Heart left ventricle (tissue), 16 donors: Measurements from ENCODE around the gene PTCD1. TPM values are rescaled to one million over a fixed set of nuclear protein-coding genes. Genes with fewer than 3 reads are reported as not detected.
A peak's percentile ranks its signal among the peaks of the same experiment; 100 is the strongest.

Experiments
- ATAC-seq, 4 donors: fragments of 200-7000 bp; cut with Tn5 transposase; one replicate each; pipeline ENCODE4 v1.9.1; 2020 to 2022; ENCODE audit warnings: moderate library complexity in 4 of 4, mild to moderate bottlenecking in 3 of 4, moderate number of reproducible peaks in 1 of 4
- DNase-seq, 5 donors: peaks; one replicate each; pipeline ENCODE4 v3.0.0-alpha.2; 2020
- H3K27ac ChIP-seq, 12 donors: fragments of 200-600 bp; sonication (generic) in 4 of 12; one replicate each; pipeline versions ENCODE4 v1.5.0 to v1.8.0; 2016 to 2022; ENCODE audit warnings: mild to moderate bottlenecking in 2 of 12
- H3K27me3 ChIP-seq, 9 donors: fragments of 200-600 bp; sonication (generic) in 2 of 9; one replicate each; pipeline versions ENCODE4 v1.5.1 to v1.8.0; 2016 to 2022; ENCODE audit warnings: mild to moderate bottlenecking in 3 of 9
- H3K36me3 ChIP-seq, 9 donors: fragments of 200-600 bp; sonication (generic) in 2 of 9; one replicate each; pipeline versions ENCODE4 v1.5.0 to v1.8.0; 2018 to 2022; ENCODE audit warnings: mild to moderate bottlenecking in 2 of 9
- H3K4me1 ChIP-seq, 12 donors: fragments of 200-600 bp; sonication (generic) in 4 of 12; one replicate each; pipeline versions ENCODE4 v1.5.0 to v1.8.0; 2016 to 2022; ENCODE audit warnings: mild to moderate bottlenecking in 3 of 12
- H3K4me3 ChIP-seq, 12 donors: fragments of 200-600 bp; sonication (generic) in 4 of 12; one replicate each; pipeline versions ENCODE4 v1.5.0 to v1.8.0; 2017 to 2022; ENCODE audit warnings: mild to moderate bottlenecking in 9 of 12, moderate library complexity in 4 of 12
- H3K9me3 ChIP-seq, 12 donors: fragments of 200-600 bp; sonication (generic) in 4 of 12; one replicate each; pipeline versions ENCODE4 v1.5.0 to v1.8.0; 2016 to 2022; ENCODE audit warnings: mild to moderate bottlenecking in 1 of 12
- CTCF ChIP-seq, 12 donors: fragments of 200-600 bp; sonication (generic) in 4 of 12; IDR thresholded peaks; one replicate each; pipeline versions ENCODE4 v1.5.0 to v1.8.0; 2018 to 2022; ENCODE audit warnings: antibody characterized with exemption in 12 of 12, mild to moderate bottlenecking in 5 of 12
- POLR2A ChIP-seq, 2 donors: fragments of 450-650 bp; IDR thresholded peaks; one replicate each; pipeline ENCODE4 v1.6.1; 2017; ENCODE audit warnings: antibody characterized with exemption in 2 of 2, mild to moderate bottlenecking in 2 of 2, moderate library complexity in 2 of 2
- WGBS, 4 donors: extraction: QIAGEN DNeasy Blood & Tissue Kit in 2 of 4; methylation state at CpG; one replicate each; pipeline versions ENCODE4 v1.1.5 to v1.1.7; 2013 to 2018; 5-methylcytosine and 5-hydroxymethylcytosine counted together
- intact Hi-C, 10 donors: fragments of 100-400 bp; cut with DNase I; formaldehyde crosslinking; loops; one replicate each; pipeline versions ENCODE4 v1.11.1 to v1.14.2; 2022
- polyA plus RNA-seq, 2 donors: library from polyadenylated mRNA; stranded (reverse); fragments of 200-250 nt; gene quantifications; one replicate each; pipeline ENCODE4 v1.2.3, GENCODE V29; 2013
- total RNA-seq, 9 donors: library from RNA; depleted of rRNA in 2 of 9; stranded (reverse); fragments of >200 nt in 2 of 9; fragmentation: NEBNext Ultra II Directional in 3 of 9; extraction: Animal tissue kit (Norgen Biotek cat#: 25700) in 3 of 9; gene quantifications; one replicate each; pipeline versions ENCODE4 v1.1.0 to v1.2.4, GENCODE V29; 2016 to 2023
- donor health status: ischemic (EF 13 %, LVEDD 7.1; RV severe dilation, severe dysfunction).
- donor health status: healthy with polysubstance abuse.
- donor health status: DM: no; HTN: yes; CAD: no.
- donor health status: DM: no; HTN: no; CAD: no.
- donor health status: ischemic (EF 25% LVEDD 6.9; RV normal size, moderate dysfunction).
- donor health status: ischemic (EF 25% LVEDD 5.7; RV mildly dilated, moderate dysfunction).
- donor health status: healthy.
- donor health status: DM: yes; HTN: yes; CAD: no.
- donor health status: ischemic (EF 35%, LVEDD 5.7; RV mildly dilated, moderate dysfunction).
- donor health status: nonischemic (EF 11% LVEDD 7.7; RV severe dilation, severe dysfunction).
- donor health status: DM: yes; HTN: yes; CAD: no.
- donor health status: PGD.
- donor health status: ischemic (EF 29% LVEDD 5.4; RV normal size, mild dysfunction).
- donor health status: nonischemic (EF 23%, LVEDD 6.1; RV moderate dilation, normal function).

PTCD1 gene
- total and polyA plus RNA-seq, 11 donors: 2.1 to 9.0 (median 3.7) TPM

- Histone ChIP-seq H3K9me3 (no peaks in the 10 kb centered on the region), H3K4me3 (no peak overlapping the region), H3K27ac (no peak overlapping the region), H3K27me3 (no peaks in the 10 kb centered on the region), H3K4me1 (peaks cover 0 to 49% (median 23%) of the 10 kb centered on the region in 12 donors), H3K36me3 (peaks cover 0 to 76% (median 35%) of the 10 kb centered on the region in 9 donors)
- ATAC-seq (no peak), DNase-seq (no peak)
- intact Hi-C loops: no loop called here
- 88 to 93% (median 90%) methylated on average over 4 of the region's 4 CpGs for WGBS, 4 donors
- TF ChIP-seq POLR2A (IDR thresholded peaks at IDR 0.05) (no peak), CTCF (IDR thresholded peaks at IDR 0.05) (no peak)
Measured at GRCh38 chr7:99384523-99384922, 54.1 kb downstream of the PTCD1 start.

GRCh38 chr7:99383791-99384370 lies 54.7 kb downstream of the PTCD1 start:
- no peak for ATAC-seq
- Histone ChIP-seq H3K4me1 (peaks cover 0 to 55% (median 28%) of the 10 kb centered on the region in 12 donors), H3K4me3 (no peak overlapping the region)

GRCh38 chr7:99383203-99383602 lies 55.4 kb downstream of the PTCD1 start:
- Histone ChIP-seq H3K27me3 (no peaks in the 10 kb centered on the region), H3K36me3 (peaks cover 0 to 67% (median 24%) of the 10 kb centered on the region in 9 donors), H3K4me1 (peaks cover 0 to 62% (median 32%) of the 10 kb centered on the region in 12 donors), H3K4me3 (no peak overlapping the region), H3K27ac (no peak overlapping the region), H3K9me3 (no peaks in the 10 kb centered on the region)
- intact Hi-C loops: no loop called here
- DNase-seq: no peak
- ATAC-seq: no peak
- no peak for TF ChIP-seq CTCF (IDR thresholded peaks at IDR 0.05)
- TF ChIP-seq POLR2A (IDR thresholded peaks at IDR 0.05): no peak
- 88 to 92% (median 91%) methylated on average over 10 of the region's 10 CpGs for WGBS, 4 donors

More at GRCh38 chr7:99383791-99384370, 54.7 kb downstream of the PTCD1 start:
- 92 to 94% (median 93%) methylated on average over 13 of the region's 13 CpGs for whole genome bisulfite sequencing, 4 donors
- Histone ChIP-seq H3K36me3 (peaks cover 0 to 69% (median 29%) of the 10 kb centered on the region in 9 donors), H3K27ac (no peak overlapping the region), H3K9me3 (no peaks in the 10 kb centered on the region), H3K27me3 (no peaks in the 10 kb centered on the region)
- intact Hi-C loops: no loop called here
- TF ChIP-seq CTCF (IDR thresholded peaks at IDR 0.05): no peak
- TF ChIP-seq POLR2A (IDR thresholded peaks at IDR 0.05): no peak
- DNase-seq: no peak

- 27 to 64% (median 50%) methylated on average over 5 to 7 of the region's 7 CpGs for WGBS, 4 donors
- Histone ChIP-seq H3K36me3 (peaks cover 0 to 67% (median 22%) of the 10 kb centered on the region in 9 donors), H3K27me3 (no peaks in the 10 kb centered on the region), H3K9me3 (no peaks in the 10 kb centered on the region), H3K27ac (peak overlapping the region in 2 of 12 donors; percentile 7 to 97), H3K4me3 (no peak overlapping the region), H3K4me1 (peaks cover 0 to 77% (median 32%) of the 10 kb centered on the region in 12 donors)
- intact Hi-C loops: no loop called here
- DNase-seq: peak in 1 of 5 donors; percentile 40
- no peak for TF ChIP-seq CTCF (IDR thresholded peaks at IDR 0.05)
- no peak for TF ChIP-seq POLR2A (IDR thresholded peaks at IDR 0.05)
- no peak for ATAC-seq
Measured at GRCh38 chr7:99381664-99382075, 56.9 kb downstream of the PTCD1 start.
